HepG2 (cell line): ENCODE measurements around the gene SBNO2. TPM values are rescaled to one million over a fixed set of nuclear protein-coding genes. Genes with fewer than 3 reads are reported as not detected.
A peak's percentile ranks its signal among the peaks of the same experiment; 100 is the strongest.

ENCODE experiments used
- ASH2L ChIP-seq: fragments of 300-600, 200-600 bp; sonication (generic); IDR thresholded peaks from 2 replicates; pipeline ENCODE4 v1.7.0; 2017; ENCODE audit warnings: low read depth, mild to moderate bottlenecking, moderate library complexity, mixed read lengths, low read length; ENCODE audit not compliant: insufficient read length
- ELK4 ChIP-seq: sonication (generic); formaldehyde crosslinking; IDR thresholded peaks from 2 replicates; pipeline ENCODE4 v1.9.0; 2021; ENCODE audit warnings: missing genetic modification reagents, borderline replicate concordance
- ESRRA ChIP-seq: sonication (generic); formaldehyde crosslinking; IDR thresholded peaks from 2 replicates; pipeline ENCODE4 v1.5.1; 2020; ENCODE audit warnings: mild to moderate bottlenecking, low read depth, missing genetic modification reagents
- FOXJ3 ChIP-seq: sonication (generic); formaldehyde crosslinking; IDR thresholded peaks from 2 replicates; pipeline ENCODE4 v1.4.0; 2020; ENCODE audit warnings: missing genetic modification reagents, mild to moderate bottlenecking, borderline replicate concordance
- FOXO4 ChIP-seq: sonication (generic); formaldehyde crosslinking; conservative IDR thresholded peaks from 2 replicates; pipeline ENCODE4 v1.8.1; 2023; ENCODE audit warnings: missing genetic modification reagents
- MAFK ChIP-seq, 2 experiments: IDR thresholded peaks in 1 of 2; conservative IDR thresholded peaks in 1 of 2; 2 replicates each; pipeline ENCODE4 v1.6.1; 2011; ENCODE audit warnings: improper control_type of control experiment in 2 of 2, low read length in 2 of 2
- NFE2 ChIP-seq: sonication (generic); formaldehyde crosslinking; IDR thresholded peaks from 2 replicates; pipeline ENCODE4 v1.4.0; 2020; ENCODE audit warnings: missing genetic modification reagents
- PBX2 ChIP-seq: IDR thresholded peaks from 2 replicates; pipeline ENCODE4 v1.6.1; 2016; ENCODE audit warnings: control low read depth
- PHF21A ChIP-seq: sonication (generic); formaldehyde crosslinking; IDR thresholded peaks from 2 replicates; pipeline ENCODE4 v1.5.0; 2020; ENCODE audit warnings: mild to moderate bottlenecking, missing genetic modification reagents
- PTBP1 ChIP-seq: fragments of 200-400 bp; formaldehyde crosslinking; IDR thresholded peaks from 2 replicates; pipeline ENCODE4 v1.6.1; 2018; ENCODE audit warnings: low read length, low read depth; ENCODE audit not compliant: poor library complexity, severe bottlenecking
- RCOR2 ChIP-seq: IDR thresholded peaks from 2 replicates; pipeline ENCODE4 v1.6.1; 2016; ENCODE audit warnings: missing biosample characterization, missing genetic modification reagents
- SIN3A ChIP-seq: IDR thresholded peaks from 2 replicates; pipeline ENCODE4 v1.6.1; 2011; ENCODE audit warnings: low read depth, mild to moderate bottlenecking, control low read depth, low read length, borderline replicate concordance
- SMC3 ChIP-seq: IDR thresholded peaks from 2 replicates; pipeline ENCODE4 v1.6.1; 2011; ENCODE audit warnings: low read length, improper control_type of control experiment
- SNAI1 ChIP-seq: sonication (generic); formaldehyde crosslinking; IDR thresholded peaks from 2 replicates; pipeline ENCODE4 v1.5.0; 2020; ENCODE audit warnings: mild to moderate bottlenecking, missing genetic modification reagents, borderline replicate concordance
- TP53 ChIP-seq: sonication (generic); formaldehyde crosslinking; conservative IDR thresholded peaks from 2 replicates; pipeline ENCODE4 v1.4.0; 2020; ENCODE audit warnings: missing genetic modification reagents
- ZFP36L1 ChIP-seq: sonication (generic); formaldehyde crosslinking; IDR thresholded peaks from 2 replicates; pipeline ENCODE4 v1.8.0; 2022; ENCODE audit warnings: mild to moderate bottlenecking, missing genetic modification reagents, moderate library complexity
- ZHX2 ChIP-seq, 2 experiments: sonication (generic) in 1 of 2; formaldehyde crosslinking in 1 of 2; IDR thresholded peaks; 2 replicates each; pipeline versions ENCODE4 v1.6.1 to v1.9.0; 2014 to 2022; ENCODE audit warnings: antibody characterized with exemption in 1 of 2, borderline replicate concordance in 1 of 2, inconsistent platforms in 1 of 2, low read depth in 1 of 2, missing genetic modification reagents in 1 of 2
- ZMYM2 ChIP-seq: sonication (generic); formaldehyde crosslinking; IDR thresholded peaks from 2 replicates; pipeline ENCODE4 v1.8.0; 2022; ENCODE audit warnings: mild to moderate bottlenecking, missing genetic modification reagents
- ZNF235 ChIP-seq: sonication (generic); formaldehyde crosslinking; IDR thresholded peaks from 2 replicates; pipeline ENCODE4 v1.8.1; 2023; ENCODE audit warnings: mild to moderate bottlenecking, missing genetic modification reagents, borderline replicate concordance
- ZNF251 ChIP-seq: sonication (generic); formaldehyde crosslinking; IDR thresholded peaks from 2 replicates; pipeline ENCODE4 v1.9.0; 2021; ENCODE audit warnings: mild to moderate bottlenecking, missing genetic modification reagents
- ZNF792 ChIP-seq: IDR thresholded peaks from 2 replicates; pipeline ENCODE4 v1.6.1; 2016
- polyA plus RNA-seq, 8 experiments: library from polyadenylated mRNA; depleted of rRNA in 3 of 8; stranded (reverse) in 7 of 8; unstranded in 1 of 8; fragments of >200 nt; fragmentation: Illumina TruSeq in 4 of 8; extraction: Trizol in 4 of 8; gene quantifications; 2 replicates each; pipeline versions ENCODE4 v1.2.1 to v1.2.3, GENCODE V29; 2011 to 2016; ENCODE audit warnings: low read depth in 4 of 8, missing spikeins in 1 of 8, mixed read lengths in 1 of 8; ENCODE audit not compliant: insufficient read depth in 1 of 8
- total RNA-seq, 5 experiments: library from RNA; depleted of rRNA; stranded (reverse); fragments of >200 nt; fragmentation: Illumina TruSeq; extraction: Trizol; gene quantifications; 2 replicates each; pipeline ENCODE4 v1.2.3, GENCODE V29; 2016; ENCODE audit warnings: low read depth in 1 of 5

Gene SBNO2
- total and polyA plus RNA-seq, 2 of the 13 experiments (the other 11 are each of a cell fraction or from before 2014, with no cell fraction given) = 8.6 to 10.4 TPM

GRCh38 chr19:1065606-1066109 lies 108.4 kb downstream of the SBNO2 start (continued):
- TF ChIP-seq PTBP1 (no peak), PHF21A (CRISPR knock-in tag) (peak; percentile 74), SIN3A (no peak), MAFK (conservative IDR thresholded peaks at IDR 0.05 in 1 of 2, IDR thresholded peaks at IDR 0.05 in 1 of 2; ENCODE audit: low read length in 2 of 2) (peak in 1 of 2 experiments; percentile 27; a peak in 1 of 4 replicates), ASH2L (no peak), PBX2 (no peak), FOXO4 (CRISPR knock-in tag) (no peak), RCOR2 (CRISPR knock-in tag) (no peak), ZNF792 (CRISPR knock-in tag) (no peak), TP53 (CRISPR knock-in tag) (no peak), ZHX2 (IDR thresholded peaks at IDR 0.05; ENCODE audit: low read depth) (no peak), ZHX2 (CRISPR knock-in tag; IDR thresholded peaks at IDR 0.05; ENCODE audit: borderline replicate concordance) (no peak), FOXJ3 (CRISPR knock-in tag) (no peak), ZFP36L1 (CRISPR knock-in tag) (no peak), ZMYM2 (CRISPR knock-in tag) (no peak), ESRRA (CRISPR knock-in tag) (no peak; the same call in 1 of the 2 replicates), NFE2 (CRISPR knock-in tag) (no peak), ZNF235 (CRISPR knock-in tag) (no peak), ZNF251 (CRISPR knock-in tag) (no peak), ELK4 (CRISPR knock-in tag) (no peak), SMC3 (no peak), SNAI1 (CRISPR knock-in tag) (no peak)
